ENCODE measurements around the gene FARP1.

The FARP1 gene

GRCh38 chr13:98452851-98453843 lies 310.3 kb downstream of the FARP1 start:
- DNase-seq, result no peak

GRCh38 chr13:98454389-98454881 lies 311.5 kb downstream of the FARP1 start:
- DNase-seq, result no peak

- no peak for DNase-seq
These were observed 313.5 kb downstream of the FARP1 start for GRCh38 chr13:98456413-98456845.

GRCh38 chr13:98457053-98457452 lies 314.2 kb downstream of the FARP1 start:
- DNase-seq, result no peak

- DNase-seq, result no peak
These were observed 315.5 kb downstream of the FARP1 start for GRCh38 chr13:98458431-98458830.

- DNase-seq, result no peak
These were observed 316.3 kb downstream of the FARP1 start for GRCh38 chr13:98459171-98459681.

DNA sequence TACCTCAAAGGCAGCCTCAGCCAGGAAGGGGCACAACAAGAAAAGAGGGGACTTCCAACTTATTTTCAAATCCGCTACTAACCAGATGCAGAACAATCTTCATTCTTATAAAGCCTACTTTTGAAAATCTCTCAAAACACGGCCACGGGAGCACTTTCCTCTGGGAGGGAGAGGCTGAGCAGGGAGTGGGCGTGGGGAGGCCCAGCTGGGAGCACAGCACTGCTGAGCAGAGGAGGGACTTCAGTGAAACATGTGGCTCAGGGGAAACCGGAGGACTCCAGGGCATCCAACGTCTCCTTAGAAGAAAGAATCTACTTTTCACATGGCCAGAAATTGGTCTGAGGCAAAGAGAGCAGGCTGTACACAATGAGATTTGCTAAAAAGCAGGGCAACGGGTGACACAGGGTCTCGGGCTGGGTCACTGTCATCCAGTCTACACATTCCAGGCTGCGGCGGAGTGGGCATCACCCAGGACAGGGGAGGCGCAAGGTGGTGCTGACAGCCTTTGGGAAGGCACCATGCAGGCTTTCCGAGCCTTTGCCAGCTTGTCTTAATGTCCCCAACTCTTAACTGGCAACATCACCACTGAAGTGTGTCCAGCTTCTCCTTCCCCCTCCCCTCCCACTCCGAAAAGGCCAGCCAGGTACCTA lies 317.0 kb downstream of the FARP1 start:
- no peak for DNase-seq

DNA sequence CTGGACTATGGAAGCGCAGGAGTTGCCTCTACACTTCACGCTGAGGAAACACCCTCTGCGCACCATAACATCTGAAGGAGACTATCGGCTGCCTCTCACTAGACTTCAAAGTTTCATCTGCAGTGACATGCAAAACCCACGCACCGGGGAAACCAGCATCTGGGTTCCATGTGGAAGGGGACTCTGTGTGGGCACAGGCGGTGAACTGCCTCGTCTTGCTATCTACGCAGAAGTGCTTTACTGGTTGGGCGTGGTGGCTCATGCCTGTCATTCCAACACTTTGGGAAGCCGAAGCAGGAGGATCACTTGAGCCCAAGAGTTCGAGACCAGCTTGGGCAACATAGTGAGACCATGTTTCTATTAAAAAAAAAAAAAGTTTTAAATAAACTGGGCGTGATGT lies 317.6 kb downstream of the FARP1 start:
- DNase-seq, result no peak

DNA sequence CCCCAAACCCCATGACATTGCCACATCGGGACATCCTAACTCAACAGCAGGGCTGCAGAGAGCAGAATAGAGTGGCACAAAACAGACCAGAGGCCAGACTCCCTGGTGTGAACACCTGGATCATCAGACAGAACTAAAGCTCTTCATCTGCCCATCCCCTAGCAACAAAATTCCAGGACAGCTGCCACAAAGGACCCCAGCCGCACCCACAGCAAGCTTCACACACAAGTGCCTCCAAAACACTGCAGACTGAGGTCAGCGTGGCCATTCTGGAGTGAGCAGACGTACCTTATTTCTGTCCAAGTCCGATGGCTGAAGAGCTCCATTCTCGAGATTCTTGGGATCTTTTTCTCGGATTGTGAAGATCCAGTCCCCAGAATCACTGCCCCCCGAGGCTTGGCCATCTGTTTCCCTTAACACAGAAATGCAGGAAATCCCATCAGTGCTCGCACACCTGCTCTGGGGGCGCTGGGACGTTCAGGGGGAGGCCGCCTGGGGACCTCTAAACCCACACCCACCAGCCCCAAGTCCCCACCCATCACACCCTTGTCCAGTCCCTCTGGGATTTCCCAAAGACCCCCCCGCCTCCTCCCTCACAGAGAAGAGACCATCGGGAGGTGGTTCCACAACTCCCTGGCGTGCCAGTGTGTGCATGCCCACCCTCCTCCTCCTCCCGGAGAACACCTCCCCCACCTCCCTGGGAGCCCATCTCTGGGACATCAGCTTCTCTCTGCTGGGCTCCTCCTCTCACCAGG lies 318.8 kb downstream of the FARP1 start:
- no peak for DNase-seq

DNA sequence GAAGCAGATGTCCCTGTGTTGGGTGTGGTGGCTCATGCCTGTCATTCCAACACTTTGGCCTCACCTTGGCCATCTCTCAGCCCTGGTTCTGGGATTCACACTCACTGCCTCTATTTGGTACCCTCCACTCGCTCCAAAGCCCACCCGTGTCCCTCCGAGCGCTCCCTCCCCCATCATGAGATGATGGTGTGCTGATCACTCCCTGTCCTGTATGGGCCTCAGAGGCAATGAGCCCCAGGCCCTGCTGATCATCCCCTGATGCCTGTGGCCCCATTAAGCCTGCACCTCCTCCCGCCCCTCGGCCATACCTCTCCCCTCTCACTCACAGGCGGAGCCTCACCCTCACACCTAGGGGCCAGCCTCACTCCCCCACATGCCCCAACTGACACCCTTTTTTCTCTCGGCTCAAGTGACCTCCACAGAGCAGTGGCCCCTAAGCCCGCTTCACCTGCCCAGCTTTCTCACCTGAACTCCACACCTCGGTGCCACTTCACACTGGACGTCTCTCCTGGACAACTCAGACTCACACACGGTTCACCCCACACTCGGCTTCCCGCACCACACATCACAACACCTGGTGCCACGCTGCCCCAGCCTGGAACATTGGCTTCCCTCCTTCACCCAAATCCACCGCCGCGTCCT lies 319.5 kb downstream of the FARP1 start:
- no peak for DNase-seq

GRCh38 chr13:98462946-98463345 lies 320.1 kb downstream of the FARP1 start:
- no peak for DNase-seq

DNA sequence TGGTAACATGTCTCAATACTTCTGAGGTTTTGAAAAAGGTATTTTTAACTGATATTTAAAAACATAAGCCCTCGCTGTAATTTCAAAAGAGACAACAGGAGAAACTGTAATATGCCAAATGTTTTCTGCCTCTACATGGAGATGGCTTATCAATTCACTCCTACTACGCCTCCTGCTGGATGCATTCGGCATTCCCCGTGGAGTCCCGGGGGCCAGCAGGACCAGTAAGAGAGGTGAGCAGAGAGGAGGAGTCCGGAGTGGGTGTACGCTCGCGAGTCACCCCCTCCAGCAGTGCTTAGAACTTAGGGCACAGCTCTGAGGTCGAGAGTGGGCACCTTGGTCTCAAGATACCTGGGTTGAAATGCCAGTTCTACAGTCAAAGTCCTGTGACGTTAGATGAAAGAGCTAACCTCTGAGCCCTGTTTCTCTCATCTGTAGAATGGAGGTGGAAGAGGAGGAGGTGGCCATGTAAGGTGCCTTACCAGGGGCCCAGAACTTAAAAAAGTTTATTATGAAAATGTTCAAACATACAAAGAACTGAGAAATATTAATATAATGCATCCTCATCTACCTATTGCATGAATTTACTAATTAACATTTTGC lies 323.8 kb downstream of the FARP1 start:
- DNase-seq, result no peak

DNA sequence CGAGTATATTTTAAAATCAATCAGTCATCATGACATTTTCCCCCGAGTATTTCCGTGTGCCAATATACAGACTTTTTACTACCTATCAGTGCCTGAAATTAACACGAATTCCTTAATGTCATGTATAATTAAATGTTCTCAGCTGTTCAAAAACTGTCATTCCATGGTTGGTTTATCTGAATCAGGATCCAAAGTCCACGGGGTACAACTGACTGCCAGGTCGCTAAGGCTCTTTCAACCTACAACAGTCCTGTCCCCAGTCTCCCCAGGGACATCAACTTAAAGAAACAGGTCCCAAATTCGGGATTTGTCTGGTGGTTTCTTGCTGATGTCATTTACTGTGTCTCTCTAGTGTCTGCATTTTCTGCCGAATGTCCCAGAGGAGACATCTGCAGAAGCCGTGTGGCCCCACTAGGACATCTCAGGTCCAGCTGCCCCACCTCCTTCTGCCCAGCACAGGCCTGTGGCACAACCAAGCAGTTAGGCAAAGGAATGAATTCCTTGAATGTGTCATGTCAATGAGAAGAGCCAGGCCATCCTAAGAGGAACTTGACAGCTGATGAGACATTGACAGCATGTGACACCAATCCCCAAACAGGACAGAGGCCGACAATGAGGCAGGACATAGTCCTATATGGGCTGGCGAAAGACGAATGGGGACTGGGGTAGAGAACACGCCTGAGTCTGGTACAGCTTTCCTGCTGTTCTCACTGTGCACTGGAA lies 324.5 kb downstream of the FARP1 start:
- no peak for DNase-seq

- no peak for DNase-seq
These were observed 325.5 kb downstream of the FARP1 start for GRCh38 chr13:98468361-98468760.

DNA sequence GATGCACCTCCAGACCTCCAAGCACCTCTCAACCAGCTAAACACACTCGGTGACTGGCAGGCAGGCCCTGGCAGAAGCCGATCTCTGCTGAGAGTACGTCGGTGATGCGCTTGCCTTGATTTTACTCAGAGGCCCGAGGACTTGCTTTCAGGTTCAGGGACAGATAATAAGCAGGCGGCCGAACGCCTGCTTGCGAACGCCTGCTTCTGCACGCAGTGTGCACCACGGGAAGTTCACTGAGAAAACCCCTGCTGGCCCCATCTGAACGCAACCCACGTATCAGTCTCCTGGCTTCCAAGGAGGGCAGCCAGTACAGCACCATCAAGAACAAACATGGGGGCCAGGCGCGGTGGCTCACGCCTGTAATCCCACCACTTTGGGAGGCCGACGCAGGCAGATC lies 326.0 kb downstream of the FARP1 start:
- DNase-seq, result no peak

- DNase-seq, result no peak
These were observed 328.0 kb downstream of the FARP1 start for GRCh38 chr13:98470920-98471319.

- DNase-seq, result no peak
These were observed 329.0 kb downstream of the FARP1 start for GRCh38 chr13:98471934-98472333.

DNA sequence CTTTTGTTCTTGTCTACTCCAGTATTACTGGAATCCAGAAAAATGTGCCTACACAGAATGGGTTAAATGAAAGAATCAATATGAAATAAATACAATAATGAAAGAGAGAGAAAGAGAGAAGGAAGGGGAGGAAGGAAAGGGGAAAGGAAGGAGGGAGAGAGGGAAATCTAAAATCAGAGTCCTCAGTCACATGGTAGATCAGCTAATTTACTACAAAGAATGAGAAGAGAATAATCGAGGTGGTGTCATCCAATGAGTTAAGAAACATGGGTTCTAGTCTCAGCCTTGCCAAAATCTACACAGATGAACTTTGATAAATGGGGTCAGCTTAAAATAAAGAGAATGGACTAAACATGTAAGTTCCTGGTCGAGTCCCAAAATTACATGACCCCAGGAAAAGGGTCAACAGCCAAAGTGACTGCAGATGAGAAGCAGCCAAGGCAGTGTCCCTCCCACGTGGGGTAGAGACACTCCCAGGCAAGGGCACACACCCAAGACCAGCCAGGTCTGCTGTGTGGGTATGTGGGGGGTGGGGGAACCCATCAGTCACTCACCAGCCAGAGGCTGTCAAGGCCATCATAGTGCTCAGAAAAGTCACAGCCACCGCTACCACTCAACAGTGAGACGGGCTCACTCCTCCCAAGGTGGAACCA lies 330.4 kb downstream of the FARP1 start:
- DNase-seq, result no peak

DNA sequence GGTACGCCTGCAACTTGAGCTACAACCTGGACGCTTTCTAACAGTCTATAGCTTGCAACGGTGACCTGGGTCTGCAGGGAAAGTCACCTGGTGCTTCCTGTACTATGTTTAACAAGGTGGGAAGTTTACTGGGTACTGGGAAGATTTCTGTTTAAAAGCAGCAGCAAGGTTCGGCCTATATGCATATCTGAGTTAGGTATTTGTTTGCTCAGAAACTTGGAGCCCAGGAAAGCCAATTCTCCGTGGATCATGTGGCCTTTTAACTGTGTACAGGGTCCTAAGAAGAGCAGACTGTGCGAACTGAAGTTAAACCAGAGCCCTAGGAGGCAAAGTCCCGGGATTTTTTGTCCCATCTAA lies 330.9 kb downstream of the FARP1 start:
- DNase-seq, result no peak

DNA sequence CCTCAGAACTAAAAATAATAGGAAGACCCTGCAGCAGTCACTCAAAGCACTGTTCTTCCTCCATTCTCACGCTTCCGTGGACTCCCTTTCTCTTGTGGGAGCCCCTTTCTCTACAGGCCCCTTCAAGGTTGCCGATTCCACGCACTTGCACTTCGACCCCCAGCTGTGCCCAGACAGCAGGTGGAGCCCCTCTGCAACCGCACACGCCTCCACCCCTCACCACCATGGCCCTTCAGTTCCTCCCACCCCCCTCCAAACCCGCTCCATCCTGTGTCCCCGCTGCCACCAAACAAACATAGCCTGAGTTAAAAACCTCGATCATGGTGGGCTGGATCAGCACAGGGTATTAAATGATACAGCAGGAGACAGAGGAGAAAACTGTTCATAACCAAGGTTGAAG lies 331.4 kb downstream of the FARP1 start:
- no peak for DNase-seq

- no peak for DNase-seq
These were observed 331.9 kb downstream of the FARP1 start for GRCh38 chr13:98474761-98475160.

Measured in NCI-H1436 treated with DMSO at 0.1 percent for 48 hours (cell line).